ENCODE data around the gene RTN3.
"Not testable (repeated sequence)": the region's sequence is repeated elsewhere in the genome, so short reads cannot be mapped to it uniquely, and the experiment has no call there.

RTN3 gene

DNA sequence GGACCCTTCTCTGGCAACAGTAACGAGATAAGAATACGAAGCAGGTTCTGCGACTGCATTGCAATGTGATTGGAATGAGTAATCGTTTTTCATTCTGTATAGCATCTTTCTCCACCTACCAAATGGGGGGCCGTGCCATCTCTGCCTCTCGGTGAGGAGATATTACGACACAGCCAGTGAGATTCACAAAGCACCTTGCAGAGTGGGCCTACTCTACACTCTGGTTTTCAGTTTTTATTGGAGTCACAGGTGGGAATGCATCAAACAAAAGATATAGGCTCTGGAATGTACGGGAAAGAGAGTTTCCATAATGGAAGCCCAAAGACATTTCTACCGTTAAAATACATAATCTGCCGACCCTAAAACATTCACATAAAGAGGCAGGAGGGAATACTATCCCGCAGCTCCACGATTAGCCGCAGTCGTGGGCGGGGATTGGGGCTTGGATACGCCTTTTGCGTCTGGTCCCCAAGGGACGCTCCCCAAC lies 423 bp upstream of the RTN3 start:
- DNase-seq (ENCODE audit: low read depth in 3 of 3, low spot score in 1 of 3): no peak

DNA sequence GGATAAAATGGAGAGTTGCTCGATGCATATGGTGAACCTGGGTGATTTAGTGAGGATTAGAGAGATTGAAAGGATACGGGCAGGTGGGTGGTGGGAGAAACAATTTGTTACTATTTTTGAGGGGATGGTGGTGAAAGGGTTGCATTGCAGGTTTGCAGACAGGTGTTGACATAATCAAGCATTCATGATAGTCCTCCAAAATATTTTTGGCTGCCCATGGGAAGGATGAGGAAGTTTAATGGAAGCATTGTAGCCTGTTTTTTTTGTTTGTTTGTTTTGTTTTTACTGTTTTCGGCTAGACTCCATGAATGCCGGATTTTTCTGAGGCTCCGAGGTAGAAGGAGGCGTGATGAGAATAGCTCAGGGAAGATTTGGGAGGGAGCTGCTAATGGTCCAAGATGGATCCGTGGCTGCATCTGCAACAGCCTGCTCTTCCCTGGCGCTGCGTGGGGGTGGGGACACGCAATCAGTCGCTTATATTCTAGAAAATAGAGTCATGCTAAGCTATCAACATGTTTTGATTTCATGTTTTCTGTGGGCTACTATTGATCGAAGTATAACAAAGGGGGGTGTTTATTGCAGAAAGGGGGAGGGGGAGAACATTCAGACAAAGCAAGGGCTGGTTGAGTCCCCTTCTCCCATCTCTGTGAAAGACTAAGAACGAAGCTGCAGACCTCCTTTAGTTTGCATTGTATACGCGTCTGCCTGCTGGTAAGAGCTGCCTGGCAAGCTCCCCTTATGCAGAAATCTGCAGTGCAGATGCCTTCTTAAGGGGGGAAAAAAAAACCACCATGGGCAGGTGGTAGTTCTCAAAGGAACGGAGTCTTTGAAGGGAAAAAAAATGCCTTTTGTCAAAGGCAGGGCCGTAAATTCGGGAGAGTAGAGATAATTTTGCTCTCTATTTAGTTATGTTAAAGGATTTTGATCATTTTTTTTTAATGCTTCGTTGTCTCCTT lies 1.0 kb downstream of the RTN3 start:
- no peak for DNase-seq (ENCODE audit: low read depth in 3 of 3, low spot score in 1 of 3)

DNA sequence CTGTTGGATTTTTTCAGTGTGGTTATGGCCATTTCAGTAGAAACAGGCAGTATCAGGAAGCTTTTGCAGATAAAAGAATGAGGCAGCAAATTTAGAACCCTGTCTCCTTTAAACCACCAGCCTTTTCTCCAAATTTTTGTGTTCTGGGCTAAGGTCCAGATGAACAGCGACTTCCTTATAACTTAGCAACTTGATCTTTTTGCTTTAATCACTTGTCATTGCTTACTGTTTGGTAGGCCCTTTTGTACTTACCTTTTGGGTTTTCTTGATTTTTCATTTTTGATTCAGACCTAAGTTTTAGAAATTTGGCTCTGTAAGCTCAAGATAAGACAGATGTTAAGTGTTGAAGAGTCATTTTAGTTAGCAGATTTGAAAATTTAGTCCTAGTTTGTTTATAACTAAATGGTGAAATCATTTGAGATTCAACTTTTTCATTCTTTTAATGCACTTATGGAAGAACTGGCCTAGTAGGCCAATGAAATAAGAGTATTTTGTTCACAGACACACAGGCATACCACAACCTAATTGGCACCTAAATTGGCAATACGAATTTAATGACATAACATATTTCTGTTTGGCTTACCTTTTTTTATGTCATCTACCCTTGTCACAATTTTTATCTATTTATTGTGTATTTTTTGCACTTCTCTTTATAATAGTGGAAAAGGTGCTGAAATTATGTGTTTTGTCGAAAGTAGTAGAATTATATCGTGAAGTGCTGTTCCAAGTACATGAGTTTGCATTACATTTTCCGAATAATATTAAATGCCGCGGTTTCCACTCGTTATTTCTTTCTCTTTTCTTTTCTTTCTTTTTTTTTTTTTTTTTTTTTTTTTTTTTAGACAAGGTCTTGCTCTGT lies 2.1 kb downstream of the RTN3 start:
- DNase-seq (ENCODE audit: low read depth in 3 of 3, low spot score in 1 of 3): no peak

DNA sequence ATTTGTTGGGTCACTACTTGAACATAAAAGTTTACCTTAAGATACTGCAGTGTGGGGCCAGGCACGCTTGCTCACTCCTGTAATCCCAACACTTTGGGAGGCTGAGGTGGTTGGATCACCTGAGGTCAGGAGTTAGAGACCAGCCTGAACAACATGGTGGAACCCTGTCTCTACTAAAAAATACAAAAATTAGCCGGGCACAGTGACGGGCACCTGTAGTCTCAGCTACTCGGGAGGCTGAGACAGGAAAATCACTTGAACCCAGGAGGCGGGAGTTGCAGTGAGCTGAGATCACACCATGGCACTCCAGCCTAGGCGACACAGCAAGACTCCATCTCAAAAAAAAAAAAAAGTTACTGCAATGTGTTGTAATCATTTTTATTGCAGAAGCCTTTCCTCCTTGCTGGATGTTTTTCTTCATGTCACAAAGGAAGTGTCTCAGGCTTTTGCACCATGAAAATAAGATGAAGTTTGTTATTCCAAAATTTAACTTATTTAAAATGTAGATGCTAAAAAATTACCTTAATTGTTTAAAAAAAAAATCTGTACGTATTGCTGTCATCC lies 3.9 kb downstream of the RTN3 start:
- not testable (repeated sequence) for DNase-seq (ENCODE audit: low read depth in 3 of 3, low spot score in 1 of 3)

DNA sequence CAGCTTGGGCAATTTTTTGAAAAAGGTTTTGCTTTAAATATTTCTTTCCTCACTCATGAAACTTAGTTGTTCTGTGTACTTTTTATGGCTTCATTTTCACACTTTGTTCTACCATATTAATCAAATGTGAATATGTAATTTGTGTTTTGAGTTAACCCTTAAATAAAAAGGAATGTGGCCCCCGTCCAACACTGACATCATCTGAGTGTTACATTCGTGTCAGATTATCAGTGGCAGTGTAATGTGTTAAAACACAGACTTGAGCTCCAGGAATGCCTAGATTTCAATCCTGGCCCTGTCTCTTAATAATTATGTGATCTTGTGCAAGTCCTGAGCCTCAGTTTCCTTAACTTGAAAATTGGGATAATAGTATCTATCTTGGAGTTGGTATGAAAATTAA lies 5.6 kb downstream of the RTN3 start:
- DNase-seq (ENCODE audit: low read depth in 3 of 3, low spot score in 1 of 3): no peak

DNA sequence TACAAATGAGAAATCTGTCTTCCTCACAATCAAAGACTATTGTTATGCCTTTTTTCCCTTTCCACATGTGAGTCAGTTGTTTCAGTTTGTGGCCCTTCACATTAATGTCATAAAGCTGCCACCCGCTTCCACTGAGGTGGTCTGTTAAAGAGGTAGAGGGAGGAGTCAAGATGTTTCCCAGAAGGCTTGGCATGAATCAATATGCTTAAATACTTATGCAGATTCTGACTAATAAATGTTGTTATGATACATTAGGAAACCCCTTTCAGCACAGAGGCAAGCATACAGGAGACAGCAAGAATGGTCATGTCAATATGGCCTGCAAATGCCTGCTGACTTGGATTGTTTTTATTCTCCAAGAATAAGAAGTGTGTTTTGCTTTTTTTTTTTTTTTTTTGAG lies 6.5 kb downstream of the RTN3 start:
- DNase-seq (ENCODE audit: low read depth in 3 of 3, low spot score in 1 of 3): no peak

DNA sequence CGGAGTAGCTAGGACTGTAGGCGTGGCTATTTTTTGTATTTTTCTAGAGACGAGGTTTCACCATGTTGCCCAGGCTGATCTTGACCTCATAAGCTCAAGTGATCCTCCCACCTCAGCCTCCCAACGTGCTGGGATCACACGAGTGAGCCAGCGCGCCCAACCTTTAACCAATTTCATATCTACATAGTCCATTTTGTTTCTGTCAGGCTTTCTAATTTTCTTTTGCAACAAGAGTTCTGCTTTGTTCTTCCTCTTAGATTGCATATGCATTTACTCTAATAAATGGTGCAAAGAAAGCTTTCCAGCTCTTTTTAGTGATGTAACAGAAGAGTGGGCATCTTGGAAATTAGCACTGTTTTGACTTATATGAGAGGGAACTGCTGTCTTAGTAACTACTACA lies 13.3 kb downstream of the RTN3 start:
- no peak for DNase-seq (ENCODE audit: low read depth in 3 of 3, low spot score in 1 of 3)

DNA sequence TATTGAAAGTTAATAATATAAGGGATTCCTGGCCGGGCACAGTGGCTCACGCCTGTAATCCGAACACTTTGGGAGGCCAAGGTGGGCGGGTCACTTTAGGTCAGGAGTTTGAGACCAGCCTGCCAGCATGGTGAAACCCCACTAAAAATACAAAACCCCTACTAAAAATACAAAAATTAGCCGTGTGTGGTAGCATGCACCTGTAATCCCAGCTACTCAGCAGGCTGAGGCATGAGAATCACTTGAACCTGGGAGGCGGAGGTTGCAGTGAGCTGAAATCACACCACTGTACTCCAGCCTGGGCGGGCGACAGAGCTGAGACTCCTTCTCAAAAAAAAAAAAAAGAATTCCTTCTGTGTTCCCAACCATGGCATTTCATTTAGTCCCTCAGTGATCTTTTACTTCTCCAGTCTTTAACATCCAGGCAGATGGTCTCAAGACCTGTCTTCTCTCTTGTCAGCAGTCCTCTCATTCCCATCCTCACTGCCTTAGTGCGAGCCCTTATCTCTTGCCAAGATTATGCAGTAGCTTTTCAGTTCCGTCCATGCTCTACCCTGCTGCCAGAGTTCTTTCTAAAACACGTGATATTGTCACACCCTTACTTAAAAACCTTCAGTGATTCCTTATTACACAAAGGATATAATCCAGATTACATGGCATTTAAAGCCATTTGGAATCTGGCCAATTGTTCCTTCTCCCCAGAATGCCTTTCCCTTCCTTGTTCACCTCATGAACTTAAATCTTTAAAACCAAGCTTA lies 17.9 kb downstream of the RTN3 start:
- DNase-seq (ENCODE audit: low read depth in 3 of 3, low spot score in 1 of 3): no peak

DNA sequence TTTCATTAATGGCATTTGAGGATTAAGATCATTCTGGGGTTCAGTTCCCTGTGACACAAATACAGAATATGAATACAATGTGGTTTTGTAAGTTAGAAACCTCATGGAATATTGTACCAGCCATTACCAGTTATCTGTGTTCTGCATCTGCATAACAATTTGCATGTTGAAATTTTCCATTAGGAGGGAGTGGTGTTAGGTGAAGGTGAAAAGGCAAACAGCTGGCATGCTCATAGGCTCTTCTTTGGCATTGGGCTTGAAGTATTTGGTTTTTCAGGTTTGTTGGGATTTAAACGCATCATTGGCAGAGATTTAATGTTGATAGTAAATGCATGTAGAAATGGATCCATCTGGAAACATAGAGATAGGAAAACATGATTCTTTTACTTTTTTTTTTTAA lies 18.6 kb downstream of the RTN3 start:
- DNase-seq (ENCODE audit: low read depth in 3 of 3, low spot score in 1 of 3): no peak

DNA sequence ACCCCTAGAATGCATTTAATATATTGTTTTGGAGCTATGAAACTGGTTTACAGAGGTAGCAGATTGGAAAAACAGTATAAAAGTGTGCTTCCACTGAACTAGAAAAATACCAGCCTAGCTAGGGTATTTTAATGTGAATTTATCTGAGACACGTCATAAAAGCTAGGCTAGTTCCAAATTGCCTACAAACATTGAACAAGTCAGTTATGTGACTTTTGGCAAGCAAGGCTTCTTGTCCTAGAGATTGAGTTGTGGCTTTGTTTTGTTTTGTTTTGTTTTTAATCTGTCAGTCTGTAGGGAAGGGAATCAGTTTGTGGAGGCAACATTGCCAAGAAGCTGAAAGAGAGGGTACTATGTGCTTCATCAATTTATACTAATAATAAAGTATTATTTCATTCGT lies 24.2 kb downstream of the RTN3 start:
- DNase-seq (ENCODE audit: low read depth in 3 of 3, low spot score in 1 of 3): no peak

DNA sequence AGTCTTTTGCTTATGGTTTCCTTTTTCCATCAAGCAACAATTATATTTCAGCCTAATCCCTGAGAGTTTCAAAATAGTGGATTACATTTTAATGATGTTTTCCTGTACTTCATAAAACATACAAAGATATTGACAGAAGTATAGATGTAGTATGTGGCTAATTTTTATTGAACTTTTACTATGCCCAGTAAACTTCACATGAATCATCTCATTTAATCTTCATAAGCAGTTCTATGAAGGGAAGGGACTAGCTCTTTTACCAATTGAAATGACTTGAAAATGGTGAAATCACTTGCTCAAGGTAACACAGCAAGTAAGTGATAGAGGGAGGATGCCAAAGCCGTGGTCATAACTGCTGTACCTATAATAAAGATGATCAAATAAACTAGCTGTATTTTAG lies 27.5 kb downstream of the RTN3 start:
- no peak for DNase-seq (ENCODE audit: low read depth in 3 of 3, low spot score in 1 of 3)

DNA sequence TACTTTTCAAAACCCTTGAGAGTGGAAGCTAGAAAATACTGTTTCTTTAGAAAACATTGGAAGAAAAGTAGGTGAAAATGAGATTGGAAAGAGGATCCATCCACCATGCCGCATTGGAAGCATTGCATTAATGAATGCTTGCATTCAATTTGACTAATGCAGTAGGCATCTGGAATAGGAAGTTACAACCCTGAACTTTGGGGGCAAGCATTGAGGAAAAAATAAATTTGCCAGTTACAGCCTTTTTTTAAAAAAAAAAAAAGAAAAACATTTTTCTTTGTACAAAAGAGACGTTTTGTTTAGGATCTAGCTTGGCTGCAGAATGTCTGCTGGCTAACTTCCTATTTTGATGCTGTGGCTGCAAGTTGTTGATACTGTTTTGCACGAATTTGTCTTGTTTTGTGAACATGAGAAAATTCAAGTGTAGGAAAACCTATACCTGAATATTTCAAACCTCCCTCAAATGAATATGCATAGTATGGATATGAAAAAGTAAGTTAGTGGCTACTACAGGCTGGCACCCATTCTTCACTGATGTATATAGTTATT lies 28.1 kb downstream of the RTN3 start:
- no peak for DNase-seq (ENCODE audit: low read depth in 3 of 3, low spot score in 1 of 3)

DNA sequence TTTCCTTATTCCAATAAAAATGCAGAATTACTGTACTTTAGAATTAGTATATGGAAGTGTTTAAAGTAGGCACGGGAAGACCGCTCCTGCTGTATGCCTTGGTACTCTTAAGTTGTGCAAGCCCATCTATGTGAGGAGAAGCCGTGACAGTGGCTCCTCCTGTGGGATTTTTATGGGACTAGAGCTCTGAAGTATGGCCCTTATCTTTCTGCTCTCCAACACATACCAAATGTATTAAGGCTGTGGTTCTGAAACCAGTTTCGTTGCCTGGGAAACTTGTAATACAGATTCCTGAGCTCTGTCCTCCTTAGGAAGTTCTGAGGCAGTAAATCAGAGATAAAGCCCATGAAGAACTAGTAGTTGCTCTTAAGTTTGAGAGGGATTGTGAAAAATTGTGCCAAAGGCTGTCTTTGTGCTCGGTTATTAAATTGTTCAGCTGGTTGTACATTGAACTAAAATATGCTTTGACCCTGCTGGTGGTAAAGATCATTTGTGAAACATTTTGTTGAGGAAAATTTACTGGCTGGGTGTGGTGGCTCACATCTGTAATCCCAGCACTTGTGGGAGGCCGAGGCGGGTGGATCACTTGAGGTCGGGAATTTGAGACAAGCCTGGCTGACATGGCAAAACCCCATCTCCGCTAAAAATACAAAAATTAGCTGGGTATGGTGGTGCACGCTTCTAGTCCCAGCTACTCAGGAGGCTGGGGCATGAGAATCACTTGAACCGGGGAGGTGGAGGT lies 29.3 kb downstream of the RTN3 start:
- no peak for DNase-seq (ENCODE audit: low read depth in 3 of 3, low spot score in 1 of 3)

DNA sequence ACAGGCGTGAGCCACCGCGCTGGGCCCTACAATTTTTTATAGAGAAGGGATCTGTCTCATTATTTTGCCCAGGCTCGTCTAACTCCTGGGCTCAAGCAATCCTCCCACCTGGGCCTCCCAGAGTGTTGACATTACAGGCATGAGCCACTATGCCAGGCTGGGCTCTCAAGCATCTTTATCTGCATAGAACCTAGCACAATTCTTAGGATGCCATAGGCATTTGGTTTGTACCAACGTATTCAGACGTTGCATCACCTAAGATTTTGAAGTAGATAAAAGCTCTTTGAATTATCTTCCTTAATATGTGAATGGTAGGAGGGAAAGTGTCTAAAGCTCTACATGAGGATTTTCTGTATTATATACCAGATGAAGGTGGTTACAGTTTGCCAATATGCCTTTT lies 30.5 kb downstream of the RTN3 start:
- no peak for DNase-seq (ENCODE audit: low read depth in 3 of 3, low spot score in 1 of 3)

DNA sequence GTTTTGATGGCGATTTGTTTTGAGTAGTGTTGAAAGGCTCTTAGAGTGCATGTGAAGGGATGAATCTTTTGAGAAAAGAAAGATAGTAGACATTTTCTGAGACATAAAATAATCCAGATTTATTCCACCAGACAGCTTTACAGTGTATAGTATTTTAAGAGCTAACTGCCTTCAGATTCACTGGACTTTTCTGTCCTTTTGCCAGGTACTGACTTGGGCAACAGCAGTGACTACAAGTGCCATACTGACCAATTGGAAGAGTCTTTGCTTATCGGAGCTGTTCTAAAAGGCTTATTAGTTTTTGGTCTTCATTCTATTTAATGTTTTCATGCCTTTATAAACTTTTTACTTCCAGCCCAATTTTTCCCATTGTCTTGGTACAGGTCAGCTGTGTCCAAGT lies 32.5 kb downstream of the RTN3 start:
- no peak for DNase-seq (ENCODE audit: low read depth in 3 of 3, low spot score in 1 of 3)

DNA sequence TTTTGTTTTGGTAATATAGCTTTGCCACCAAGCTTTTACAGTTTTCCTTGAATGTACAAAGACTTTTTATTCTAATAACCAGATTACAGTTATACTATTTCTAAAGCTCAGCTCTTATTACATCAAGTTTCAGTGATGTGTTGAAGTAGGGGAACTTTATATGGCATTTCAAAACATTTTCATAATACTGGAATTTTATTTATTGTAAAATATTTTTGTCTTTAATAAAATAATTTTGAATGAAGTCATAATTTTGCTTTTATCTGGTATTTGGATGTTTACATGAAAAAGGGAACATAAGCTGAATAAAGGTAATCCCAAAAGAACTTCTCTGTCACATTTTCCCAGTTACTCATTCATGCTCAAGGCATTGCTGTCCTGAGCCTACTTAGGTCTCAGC lies 34.7 kb downstream of the RTN3 start:
- no peak for DNase-seq (ENCODE audit: low read depth in 3 of 3, low spot score in 1 of 3)

DNA sequence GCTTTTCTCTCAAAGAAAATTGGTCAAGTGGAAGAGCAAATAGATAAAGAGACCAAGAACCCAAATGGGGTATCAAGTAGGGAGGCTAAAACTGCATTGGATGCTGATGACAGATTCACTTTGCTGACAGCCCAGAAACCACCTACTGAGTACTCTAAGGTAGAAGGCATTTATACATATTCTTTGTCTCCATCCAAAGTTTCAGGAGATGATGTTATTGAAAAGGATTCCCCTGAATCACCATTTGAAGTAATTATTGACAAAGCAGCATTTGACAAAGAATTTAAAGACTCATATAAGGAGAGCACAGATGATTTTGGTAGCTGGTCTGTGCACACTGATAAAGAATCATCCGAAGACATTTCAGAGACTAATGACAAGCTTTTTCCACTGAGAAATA lies 37.7 kb downstream of the RTN3 start:
- no peak for DNase-seq (ENCODE audit: low read depth in 3 of 3, low spot score in 1 of 3)

DNA sequence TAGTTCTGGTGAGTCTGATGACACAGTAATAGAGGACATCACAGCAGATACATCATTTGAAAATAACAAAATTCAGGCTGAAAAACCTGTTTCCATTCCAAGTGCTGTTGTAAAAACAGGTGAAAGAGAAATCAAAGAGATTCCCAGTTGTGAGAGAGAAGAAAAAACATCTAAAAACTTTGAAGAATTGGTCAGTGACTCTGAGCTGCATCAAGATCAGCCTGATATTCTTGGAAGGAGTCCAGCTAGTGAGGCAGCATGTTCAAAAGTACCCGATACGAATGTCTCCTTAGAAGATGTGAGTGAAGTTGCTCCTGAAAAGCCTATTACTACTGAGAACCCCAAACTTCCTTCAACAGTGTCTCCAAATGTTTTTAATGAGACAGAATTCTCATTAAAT lies 38.7 kb downstream of the RTN3 start:
- DNase-seq (ENCODE audit: low read depth in 3 of 3, low spot score in 1 of 3): no peak

DNA sequence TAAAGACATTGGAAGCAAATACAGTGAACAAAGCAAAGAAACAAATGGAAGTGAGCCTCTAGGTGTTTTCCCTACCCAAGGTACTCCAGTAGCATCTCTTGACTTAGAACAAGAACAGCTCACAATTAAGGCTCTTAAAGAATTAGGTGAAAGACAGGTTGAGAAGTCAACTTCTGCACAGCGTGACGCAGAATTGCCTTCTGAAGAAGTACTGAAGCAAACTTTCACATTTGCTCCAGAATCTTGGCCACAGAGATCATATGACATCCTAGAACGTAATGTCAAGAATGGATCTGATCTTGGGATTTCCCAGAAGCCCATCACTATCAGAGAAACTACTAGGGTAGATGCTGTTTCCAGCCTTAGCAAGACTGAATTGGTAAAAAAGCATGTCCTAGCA lies 39.3 kb downstream of the RTN3 start:
- DNase-seq (ENCODE audit: low read depth in 3 of 3, low spot score in 1 of 3): no peak

DNA sequence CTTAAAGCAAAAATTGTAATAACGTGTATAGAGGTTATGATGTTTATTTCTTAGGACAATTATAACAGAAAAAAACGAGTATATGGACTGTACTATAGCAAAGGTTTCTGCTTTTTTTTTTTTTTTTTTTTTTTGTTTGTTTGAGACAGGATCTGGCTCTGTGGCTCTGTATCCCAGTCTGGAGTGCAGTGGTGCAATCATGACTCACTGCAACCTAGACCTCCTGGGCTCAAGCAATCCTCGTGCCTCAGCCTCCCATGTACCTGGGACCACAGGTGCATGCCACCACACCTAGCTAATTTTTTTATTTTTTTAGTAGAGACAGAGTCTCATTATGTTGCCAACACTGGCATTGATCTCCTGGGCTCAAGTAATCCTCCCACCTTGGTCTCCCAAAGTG lies 48.0 kb downstream of the RTN3 start:
- DNase-seq (ENCODE audit: low read depth in 3 of 3, low spot score in 1 of 3): no peak

All from stimulated activated CD4-positive, alpha-beta T cell treated with anti-CD3 and anti-CD28 coated beads, TNF-alpha, amount 100 ng/mL, for 1 hour (primary cell).